Ishikawa (cell line): Measurements from ENCODE around the gene NDUFA7.

Experiments used
- CEBPB ChIP-seq: IDR thresholded peaks from 2 replicates; pipeline ENCODE4 v1.6.1; 2012
- CREB1 ChIP-seq: IDR thresholded peaks from 2 replicates; pipeline ENCODE4 v1.6.1; 2012; ENCODE audit warnings: low read depth
- EGR1 ChIP-seq: IDR thresholded peaks from 2 replicates; pipeline ENCODE4 v1.6.1; 2012
- EP300 ChIP-seq: IDR thresholded peaks from 2 replicates; pipeline ENCODE4 v1.6.1; 2012; ENCODE audit warnings: borderline replicate concordance
- FOXM1 ChIP-seq: IDR thresholded peaks from 2 replicates; pipeline ENCODE4 v1.6.1; 2012; ENCODE audit warnings: low read depth, borderline replicate concordance
- MAX ChIP-seq: IDR thresholded peaks from 2 replicates; pipeline ENCODE4 v1.6.1; 2012
- NFIC ChIP-seq: IDR thresholded peaks from 2 replicates; pipeline ENCODE4 v1.6.1; 2012
- RAD21 ChIP-seq: IDR thresholded peaks from 2 replicates; pipeline ENCODE4 v1.6.1; 2012; ENCODE audit warnings: low read depth
- REST ChIP-seq: IDR thresholded peaks from 2 replicates; pipeline ENCODE4 v1.6.1; 2012; ENCODE audit warnings: low read depth, mild to moderate bottlenecking
- TAF1 ChIP-seq: IDR thresholded peaks from 2 replicates; pipeline ENCODE4 v1.6.1; 2012; ENCODE audit warnings: low read depth, mild to moderate bottlenecking
- TCF12 ChIP-seq: IDR thresholded peaks from 2 replicates; pipeline ENCODE4 v1.6.1; 2012; ENCODE audit warnings: low read depth
- TEAD4 ChIP-seq: IDR thresholded peaks from 2 replicates; pipeline ENCODE4 v1.6.1; 2012
- USF1 ChIP-seq: IDR thresholded peaks from 2 replicates; pipeline ENCODE4 v1.6.1; 2012
- YY1 ChIP-seq: IDR thresholded peaks from 2 replicates; pipeline ENCODE4 v1.6.1; 2012; ENCODE audit warnings: low read depth
- ZBTB7A ChIP-seq: IDR thresholded peaks from 2 replicates; pipeline ENCODE4 v1.6.1; 2012; ENCODE audit warnings: low read depth

Gene NDUFA7

GRCh38 chr19:8329996-8330395 lies 8.8 kb upstream of the NDUFA7 start:
- TF ChIP-seq MAX, result no peak
- TF ChIP-seq CREB1, result no peak
- TF ChIP-seq REST, result no peak
- no peak for TF ChIP-seq NFIC
- TF ChIP-seq TEAD4, result no peak
- no peak for TF ChIP-seq TAF1
- TF ChIP-seq TCF12, result no peak
- TF ChIP-seq CEBPB, result no peak
- TF ChIP-seq RAD21, result no peak
- no peak for TF ChIP-seq USF1
- TF ChIP-seq EP300, result no peak
- TF ChIP-seq EGR1, result no peak
- no peak for TF ChIP-seq FOXM1
- TF ChIP-seq ZBTB7A, result no peak
- TF ChIP-seq YY1, result no peak

GRCh38 chr19:8325454-8325853 lies 4.3 kb upstream of the NDUFA7 start:
- TF ChIP-seq RAD21 (no peak), NFIC (no peak), TEAD4 (no peak), USF1 (no peak), CREB1 (no peak), YY1 (no peak), REST (no peak), TAF1 (no peak), ZBTB7A (no peak), TCF12 (no peak), CEBPB (no peak), EGR1 (no peak), EP300 (no peak), MAX (no peak), FOXM1 (no peak)

GRCh38 chr19:8324186-8325050 lies 3.2 kb upstream of the NDUFA7 start:
- TF ChIP-seq ZBTB7A, result no peak
- peak; percentile 81 for TF ChIP-seq NFIC
- no peak for TF ChIP-seq REST
- no peak for TF ChIP-seq USF1
- peak; percentile 44; the same call in 1 of the 2 replicates for TF ChIP-seq YY1
- peak; percentile 28; the same call in 1 of the 2 replicates for TF ChIP-seq RAD21
- no peak for TF ChIP-seq CEBPB
- peak; percentile 86 for TF ChIP-seq EGR1
- no peak for TF ChIP-seq CREB1
- no peak for TF ChIP-seq EP300
- no peak for TF ChIP-seq TAF1
- TF ChIP-seq TEAD4, result no peak
- peak; percentile 40; the same call in 1 of the 2 replicates for TF ChIP-seq MAX
- TF ChIP-seq FOXM1, result no peak
- no peak for TF ChIP-seq TCF12
